CD4-positive, alpha-beta memory T cell (primary cell): ENCODE data around the gene TCF21. TPM values are rescaled to one million over a fixed set of nuclear protein-coding genes. Genes with fewer than 3 reads are reported as not detected.

Experiments used
- CTCF ChIA-PET: fragments of 350-600 bp; sonication (Branson Sonifier 250); formaldehyde crosslinking; loops from one replicate; lab custom pipeline; 2021; ENCODE audit warnings: inconsistent platforms; ENCODE audit not compliant: partially characterized antibody; lab: Charles Lee
- POLR2A ChIA-PET: fragments of 350-600 bp; sonication (Branson Sonifier 250); formaldehyde crosslinking; loops from one replicate; lab custom pipeline; 2021; ENCODE audit not compliant: partially characterized antibody; lab: Charles Lee
- DNase-seq, 5 donors: peaks; one replicate each; pipeline versions ENCODE4 v3.0.0 to v3.0.0-alpha.2; 2020 to 2022; ENCODE audit warnings: mixed read lengths in 1 of 5
- H3K27ac ChIP-seq: one replicate; pipeline ENCODE4 v1.7.0; 2013; ENCODE audit warnings: low read depth, low read length
- H3K27me3 ChIP-seq: 2 replicates; pipeline ENCODE4 v1.7.0; 2013; ENCODE audit warnings: mild to moderate bottlenecking, low read length, moderate library complexity; ENCODE audit not compliant: insufficient read depth
- H3K36me3 ChIP-seq: 2 replicates; pipeline ENCODE4 v1.7.0; 2013; ENCODE audit warnings: mild to moderate bottlenecking, low read length, moderate library complexity; ENCODE audit not compliant: insufficient read depth
- H3K4me1 ChIP-seq: 2 replicates; pipeline ENCODE4 v1.7.0; 2013; ENCODE audit warnings: mild to moderate bottlenecking, low read length, moderate library complexity; ENCODE audit not compliant: insufficient read depth
- H3K4me3 ChIP-seq, 2 donors: one replicate each; pipeline ENCODE4 v1.7.0; 2013; ENCODE audit warnings: low read length in 2 of 2, mild to moderate bottlenecking in 1 of 2
- H3K9me3 ChIP-seq, 2 donors: one replicate each; pipeline ENCODE4 v1.7.0; 2013; ENCODE audit warnings: low read length in 2 of 2, control low read depth in 1 of 2; ENCODE audit not compliant: control insufficient read depth in 1 of 2
- H3K27ac Mint-ChIP-seq, 7 donors: one replicate each; pipeline ENCODE4 v1.8.0; 2020 to 2021; ENCODE audit warnings: mixed read lengths in 7 of 7, mild to moderate bottlenecking in 6 of 7, inconsistent platforms in 3 of 7, moderate library complexity in 3 of 7
- H3K27me3 Mint-ChIP-seq, 2 donors: one replicate each; pipeline ENCODE4 v1.8.0; 2020 to 2021; ENCODE audit warnings: mixed read lengths in 2 of 2
- H3K36me3 Mint-ChIP-seq, 2 donors: one replicate each; pipeline ENCODE4 v1.8.0; 2020 to 2021; ENCODE audit warnings: mixed read lengths in 2 of 2, inconsistent platforms in 1 of 2, mild to moderate bottlenecking in 1 of 2
- H3K4me1 Mint-ChIP-seq, 4 donors: one replicate each; pipeline ENCODE4 v1.8.0; 2020 to 2021; ENCODE audit warnings: mixed read lengths in 4 of 4, mild to moderate bottlenecking in 1 of 4
- H3K4me3 Mint-ChIP-seq, 8 donors: one replicate each; pipeline ENCODE4 v1.8.0; 2020 to 2021; ENCODE audit warnings: mixed read lengths in 8 of 8, mild to moderate bottlenecking in 7 of 8, moderate library complexity in 6 of 8, inconsistent platforms in 3 of 8
- H3K9me3 Mint-ChIP-seq, 8 donors: one replicate each; pipeline ENCODE4 v1.8.0; 2020 to 2021; ENCODE audit warnings: mixed read lengths in 8 of 8, mild to moderate bottlenecking in 5 of 8, inconsistent platforms in 3 of 8, moderate library complexity in 1 of 8
- intact Hi-C: fragments of 100-400 bp; cut with micrococcal nuclease; formaldehyde crosslinking; loops from one replicate; pipeline ENCODE4 v1.15.1; 2023
- polyA plus RNA-seq, 2 donors: library from polyadenylated mRNA; unstranded; fragments of 300-500 nt; fragmentation: Illumina TruSeq; gene quantifications; one replicate each; pipeline ENCODE4 v1.2.3, GENCODE V29; 2021
- total RNA-seq, 2 experiments: library from RNA; stranded (reverse); gene quantifications; one replicate each; pipeline ENCODE4 v1.2.3, GENCODE V29; 2021

The TCF21 gene
- total and polyA plus RNA-seq, 4 experiments from 2014 or later = not detected

- Histone ChIP-seq H3K9me3 (no peaks in the 10 kb centered on the region), H3K27ac (no peak overlapping the region), H3K36me3 (no peaks in the 10 kb centered on the region), H3K4me1 (peaks cover 23% of the 10 kb centered on the region), H3K27me3 (peaks cover 60% of the 10 kb centered on the region), H3K4me3 (no peak overlapping the region)
- Mint-ChIP-seq H3K36me3 (no peaks in the 10 kb centered on the region), H3K27ac (no peak overlapping the region), H3K9me3 (peaks cover 0 to 3% (median 0%) of the 10 kb centered on the region in 8 donors), H3K27me3 (peaks cover 70 to 72% of the 10 kb centered on the region in 2 donors), H3K4me1 (peaks cover 21 to 41% (median 32%) of the 10 kb centered on the region in 4 donors), H3K4me3 (no peak overlapping the region)
- intact Hi-C loops = no loop called here
- ChIA-PET CTCF (interaction anchor here (0.9 kb wide), 1 partner anchor 27 kb away, joined by 3 read pairs; no protein-coding TSS in a partner anchor), POLR2A (no interaction called here)
- DNase-seq = no peak
Observed at GRCh38 chr6:133894369-133894768, 5.5 kb downstream of the TCF21 start.

- Histone ChIP-seq H3K4me3 (no peak overlapping the region), H3K9me3 (no peaks in the 10 kb centered on the region), H3K36me3 (no peaks in the 10 kb centered on the region), H3K4me1 (peaks cover 23% of the 10 kb centered on the region), H3K27ac (no peak overlapping the region), H3K27me3 (peaks cover 57% of the 10 kb centered on the region)
- H3K4me1 Mint-ChIP-seq = peaks cover 20 to 38% (median 30%) of the 10 kb centered on the region in 4 donors
- ChIA-PET CTCF (no interaction called here), POLR2A (no interaction called here)
- peaks cover 69% of the 10 kb centered on the region in 2 donors for H3K27me3 Mint-ChIP-seq
- no peak for DNase-seq
- intact Hi-C loops = no loop called here
- no peaks in the 10 kb centered on the region for H3K36me3 Mint-ChIP-seq
- no peak overlapping the region for H3K27ac Mint-ChIP-seq
- H3K4me3 Mint-ChIP-seq = no peak overlapping the region
- peaks cover 0 to 3% (median 0%) of the 10 kb centered on the region in 8 donors for H3K9me3 Mint-ChIP-seq
Observed at GRCh38 chr6:133894795-133895358, 6.0 kb downstream of the TCF21 start.

GRCh38 chr6:133895573-133896343 is 6.8 kb downstream of the TCF21 start:
- Histone ChIP-seq H3K4me3 (no peak overlapping the region), H3K36me3 (no peaks in the 10 kb centered on the region), H3K9me3 (no peaks in the 10 kb centered on the region), H3K4me1 (peaks cover 21% of the 10 kb centered on the region), H3K27ac (no peak overlapping the region), H3K27me3 (peaks cover 50% of the 10 kb centered on the region)
- H3K4me3 Mint-ChIP-seq = no peak overlapping the region
- DNase-seq = no peak
- CTCF ChIA-PET = no interaction called here
- H3K27me3 Mint-ChIP-seq = peaks cover 65 to 67% of the 10 kb centered on the region in 2 donors
- peaks cover 0 to 3% (median 0%) of the 10 kb centered on the region in 8 donors for H3K9me3 Mint-ChIP-seq
- H3K4me1 Mint-ChIP-seq = peaks cover 15 to 32% (median 25%) of the 10 kb centered on the region in 4 donors
- no peaks in the 10 kb centered on the region for H3K36me3 Mint-ChIP-seq
- intact Hi-C loops = no loop called here
- H3K27ac Mint-ChIP-seq = no peak overlapping the region
- POLR2A ChIA-PET = no interaction called here

- Histone ChIP-seq H3K4me1 (peaks cover 15% of the 10 kb centered on the region), H3K9me3 (no peaks in the 10 kb centered on the region), H3K27me3 (peaks cover 49% of the 10 kb centered on the region), H3K27ac (no peak overlapping the region), H3K36me3 (no peaks in the 10 kb centered on the region), H3K4me3 (no peak overlapping the region)
- POLR2A ChIA-PET = no interaction called here
- H3K36me3 Mint-ChIP-seq = no peaks in the 10 kb centered on the region
- peaks cover 11 to 26% (median 20%) of the 10 kb centered on the region in 4 donors for H3K4me1 Mint-ChIP-seq
- no peak overlapping the region for H3K27ac Mint-ChIP-seq
- H3K9me3 Mint-ChIP-seq = peaks cover 0 to 3% (median 0%) of the 10 kb centered on the region in 8 donors
- intact Hi-C loops = no loop called here
- H3K27me3 Mint-ChIP-seq = peaks cover 63 to 66% of the 10 kb centered on the region in 2 donors
- CTCF ChIA-PET = no interaction called here
- H3K4me3 Mint-ChIP-seq = no peak overlapping the region
- DNase-seq = no peak
Observed at GRCh38 chr6:133896344-133896721, 7.4 kb downstream of the TCF21 start.

GRCh38 chr6:133898263-133898662 is 9.3 kb downstream of the TCF21 start:
- POLR2A ChIA-PET = no interaction called here
- Histone ChIP-seq H3K4me3 (no peak overlapping the region), H3K27ac (no peak overlapping the region), H3K4me1 (no peaks in the 10 kb centered on the region), H3K27me3 (peaks cover 33% of the 10 kb centered on the region), H3K36me3 (no peaks in the 10 kb centered on the region), H3K9me3 (no peaks in the 10 kb centered on the region)
- no peak overlapping the region for H3K27ac Mint-ChIP-seq
- CTCF ChIA-PET = interaction anchor here (1.1 to 1.6 kb wide), 3 partner anchors 9 to 26 kb away, joined by 3 to 8 read pairs (median 3); no protein-coding TSS in a partner anchor
- H3K27me3 Mint-ChIP-seq = peaks cover 55 to 62% of the 10 kb centered on the region in 2 donors
- H3K9me3 Mint-ChIP-seq = no peaks in the 10 kb centered on the region
- DNase-seq = no peak
- H3K36me3 Mint-ChIP-seq = no peaks in the 10 kb centered on the region
- intact Hi-C loops = no loop called here
- no peak overlapping the region for H3K4me3 Mint-ChIP-seq
- peaks cover 5 to 11% (median 8%) of the 10 kb centered on the region in 4 donors for H3K4me1 Mint-ChIP-seq

- peaks cover 47 to 57% of the 10 kb centered on the region in 2 donors for H3K27me3 Mint-ChIP-seq
- ChIA-PET CTCF (interaction anchor here (0.7 kb wide), 1 partner anchor 14 kb away, joined by 3 read pairs; no protein-coding TSS in a partner anchor), POLR2A (no interaction called here)
- intact Hi-C loops = no loop called here
- Histone ChIP-seq H3K27ac (no peak overlapping the region), H3K9me3 (no peaks in the 10 kb centered on the region), H3K36me3 (no peaks in the 10 kb centered on the region), H3K4me1 (no peaks in the 10 kb centered on the region), H3K27me3 (peaks cover 32% of the 10 kb centered on the region), H3K4me3 (no peak overlapping the region)
- H3K36me3 Mint-ChIP-seq = no peaks in the 10 kb centered on the region
- H3K9me3 Mint-ChIP-seq = no peaks in the 10 kb centered on the region
- H3K27ac Mint-ChIP-seq = no peak overlapping the region
- peaks cover 0 to 3% (median under 1%) of the 10 kb centered on the region in 4 donors for H3K4me1 Mint-ChIP-seq
- no peak overlapping the region for H3K4me3 Mint-ChIP-seq
- no peak for DNase-seq
Observed at GRCh38 chr6:133899556-133899955, 10.6 kb downstream of the TCF21 start.

- Mint-ChIP-seq H3K27me3 (peaks cover 44 to 48% of the 10 kb centered on the region in 2 donors), H3K4me3 (no peak overlapping the region), H3K27ac (no peak overlapping the region), H3K4me1 (no peaks in the 10 kb centered on the region), H3K9me3 (peaks cover 0 to 3% (median 0%) of the 10 kb centered on the region in 8 donors), H3K36me3 (no peaks in the 10 kb centered on the region)
- CTCF ChIA-PET = no interaction called here
- DNase-seq = no peak
- POLR2A ChIA-PET = no interaction called here
- Histone ChIP-seq H3K9me3 (no peaks in the 10 kb centered on the region), H3K4me1 (no peaks in the 10 kb centered on the region), H3K27ac (no peak overlapping the region), H3K27me3 (peaks cover 22% of the 10 kb centered on the region), H3K4me3 (no peak overlapping the region), H3K36me3 (no peaks in the 10 kb centered on the region)
- intact Hi-C loops = no loop called here
Observed at GRCh38 chr6:133903855-133904254, 14.9 kb downstream of the TCF21 start.
